RPMI8226 (cell line): ENCODE results near the gene TUBB2B.
"Not testable (repeated sequence)": the region's sequence is repeated elsewhere in the genome, so short reads cannot be mapped to it uniquely, and the experiment has no call there.

ENCODE experiments used
- DNase-seq: peaks from one replicate; pipeline ENCODE4 v3.0.0-alpha.2; 2015

TUBB2B gene

DNA sequence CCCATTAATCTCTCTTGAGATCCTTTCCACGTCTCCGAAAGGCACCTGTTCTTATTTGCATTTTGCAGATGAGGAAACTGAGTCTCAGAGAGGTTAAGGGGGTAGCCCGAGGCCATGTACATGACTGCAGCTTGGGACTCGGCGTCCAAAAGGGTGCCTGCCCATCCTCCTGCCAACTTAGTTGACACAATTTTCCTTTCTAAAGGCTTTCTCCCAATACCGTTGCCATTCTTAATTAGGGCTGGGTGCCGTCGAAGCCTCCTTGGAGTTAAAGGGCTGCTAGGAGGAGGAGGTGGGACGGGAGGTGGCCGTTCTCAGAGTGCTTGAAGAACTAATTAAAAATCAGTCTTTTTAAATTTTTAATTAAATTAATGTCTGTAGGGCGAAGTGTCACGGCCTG, 30.7 kb upstream of the TUBB2B start:
- DNase-seq: no peak

DNA sequence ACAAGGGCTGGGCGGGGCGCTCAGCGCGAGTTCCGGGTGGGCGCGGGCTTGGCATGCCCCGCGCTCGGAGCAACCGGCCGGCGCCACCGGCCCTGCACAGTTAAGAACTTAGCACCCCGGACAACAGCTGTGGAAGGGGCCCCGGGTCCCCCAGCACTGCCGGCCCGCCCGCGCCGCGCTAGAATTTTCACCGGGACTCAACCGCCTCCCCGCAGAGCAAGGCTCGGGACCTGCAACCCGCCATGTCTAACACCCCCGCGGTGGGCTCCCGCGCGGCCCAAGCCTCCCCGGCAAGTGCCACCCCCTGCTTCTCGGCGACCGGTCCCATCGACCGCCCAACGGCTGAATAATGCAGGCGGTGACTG, 26.1 kb upstream of the TUBB2B start:
- no peak for DNase-seq

DNA sequence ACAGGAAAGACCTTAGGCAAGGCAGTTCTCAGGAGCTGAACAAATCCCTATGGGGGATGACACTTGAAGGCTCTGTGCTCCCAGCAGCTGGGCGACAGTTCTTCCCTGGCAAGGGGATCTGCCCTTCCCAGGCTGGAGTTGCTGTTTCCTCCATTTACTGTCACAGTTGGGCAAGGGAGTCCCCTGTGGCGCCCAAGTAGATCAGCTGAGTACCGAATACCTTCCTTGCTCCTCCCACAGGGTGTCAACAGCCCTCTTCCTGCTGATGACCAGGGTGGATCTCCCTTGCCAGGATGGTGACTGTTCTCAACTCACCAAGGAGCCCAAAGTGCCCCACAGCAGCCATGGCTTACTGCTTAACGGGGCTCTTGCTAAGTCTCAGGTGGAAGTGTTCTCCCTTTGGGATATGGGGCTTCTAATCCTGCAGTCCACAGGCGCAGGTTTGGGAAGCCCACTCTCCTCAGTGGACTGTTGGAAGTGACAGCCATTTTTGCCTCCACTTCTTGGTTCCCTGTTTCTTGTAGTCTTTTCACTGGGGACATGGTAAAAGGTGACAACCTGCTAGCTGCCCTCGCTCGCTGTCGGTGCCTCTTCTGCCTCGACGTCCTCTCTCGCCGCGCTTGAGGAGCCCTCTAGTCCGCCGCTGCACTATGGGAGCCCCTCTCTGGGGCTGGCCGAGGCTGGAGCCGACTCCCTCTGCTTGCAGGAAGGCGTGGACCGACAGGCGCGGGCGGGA, 25.6 kb upstream of the TUBB2B start:
- no peak for DNase-seq

DNA sequence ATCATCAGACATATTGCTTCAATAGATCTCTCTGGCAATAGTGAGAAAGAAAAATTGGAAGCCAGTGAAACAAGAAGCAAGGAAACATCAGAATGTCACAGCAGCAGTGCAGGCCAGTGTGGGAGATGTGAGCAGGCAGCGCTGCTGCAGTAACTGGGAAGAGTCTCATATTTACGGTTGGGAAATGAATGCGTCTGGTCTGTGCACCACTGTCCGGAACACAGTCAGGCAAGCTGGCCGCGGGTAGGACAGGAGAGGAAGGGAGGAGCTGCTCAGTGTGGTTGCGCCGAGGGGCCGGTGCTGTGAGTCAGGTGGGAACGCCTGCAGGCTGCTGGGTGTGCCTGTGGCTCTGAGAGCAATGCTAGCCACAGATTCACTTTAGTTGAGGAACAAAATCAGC, 24.9 kb upstream of the TUBB2B start:
- no peak for DNase-seq

GRCh38 chr6:3251462-3252314, 24.2 kb upstream of the TUBB2B start:
- peak; percentile 89 for DNase-seq

DNA sequence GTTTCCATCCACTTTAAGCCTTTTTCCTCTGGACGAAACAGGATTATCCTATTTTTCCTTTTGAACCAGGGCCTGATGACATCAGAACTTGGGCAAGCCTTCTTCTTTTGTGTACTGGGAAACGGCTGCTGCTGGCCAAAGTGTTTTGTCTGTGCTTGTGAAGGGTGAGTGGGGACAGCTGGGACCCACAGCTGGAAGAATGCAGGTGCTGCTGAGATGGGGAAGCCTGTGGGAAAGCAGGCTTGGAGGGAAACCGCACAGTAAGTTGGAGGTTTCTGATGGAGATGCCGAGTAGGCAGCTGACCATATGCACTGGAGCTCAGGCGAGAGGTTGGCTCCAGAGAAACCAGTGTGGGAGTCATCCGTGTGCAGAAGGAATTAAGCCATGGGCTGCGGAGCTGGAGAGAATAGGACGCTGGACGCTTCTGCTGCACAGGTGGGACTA, 22.8 kb upstream of the TUBB2B start:
- DNase-seq: no peak

DNA sequence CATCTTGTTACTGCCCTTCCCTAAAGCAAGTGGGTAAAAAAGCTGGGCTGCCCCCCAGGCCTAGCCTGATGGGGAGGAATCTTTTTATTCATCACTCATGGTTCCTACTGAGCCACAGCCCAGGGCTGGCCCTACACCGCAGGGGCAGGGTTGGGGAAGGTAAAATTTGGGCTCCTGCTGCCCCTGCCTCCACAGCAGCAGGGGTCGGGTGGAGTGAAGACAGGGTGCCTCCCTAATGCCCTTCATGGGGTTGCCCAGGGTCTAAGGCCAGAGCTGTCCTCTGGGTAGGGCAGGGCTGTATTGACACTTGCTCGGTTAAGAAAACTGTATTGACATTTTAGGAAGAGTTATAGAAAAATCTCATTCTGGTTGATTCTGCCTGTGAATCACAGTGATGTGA, 22.4 kb upstream of the TUBB2B start:
- no peak for DNase-seq

GRCh38 chr6:3247255-3248146, 20.0 kb upstream of the TUBB2B start:
- DNase-seq: no peak

- DNase-seq: no peak
Measured at GRCh38 chr6:3245216-3245615, 17.8 kb upstream of the TUBB2B start.

DNA sequence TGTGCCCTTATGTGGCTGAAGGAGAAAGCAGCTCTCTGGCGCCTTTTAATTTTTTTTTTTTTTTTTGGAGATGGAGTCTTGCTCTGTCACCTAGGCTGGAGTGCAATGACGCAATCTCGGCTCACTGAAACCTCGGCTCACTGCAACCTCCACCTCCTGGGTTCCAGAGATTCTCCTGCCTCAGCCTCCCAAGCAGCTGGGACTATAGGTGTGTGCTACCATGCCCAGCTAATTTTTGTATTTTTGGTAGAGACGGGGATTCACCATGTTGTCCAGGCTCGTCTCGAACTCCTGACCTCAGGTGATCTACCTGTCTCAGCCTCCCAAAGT, 17.3 kb upstream of the TUBB2B start:
- DNase-seq: not testable (repeated sequence)

- DNase-seq: no peak
Measured at GRCh38 chr6:3244003-3244831, 16.8 kb upstream of the TUBB2B start.

DNA sequence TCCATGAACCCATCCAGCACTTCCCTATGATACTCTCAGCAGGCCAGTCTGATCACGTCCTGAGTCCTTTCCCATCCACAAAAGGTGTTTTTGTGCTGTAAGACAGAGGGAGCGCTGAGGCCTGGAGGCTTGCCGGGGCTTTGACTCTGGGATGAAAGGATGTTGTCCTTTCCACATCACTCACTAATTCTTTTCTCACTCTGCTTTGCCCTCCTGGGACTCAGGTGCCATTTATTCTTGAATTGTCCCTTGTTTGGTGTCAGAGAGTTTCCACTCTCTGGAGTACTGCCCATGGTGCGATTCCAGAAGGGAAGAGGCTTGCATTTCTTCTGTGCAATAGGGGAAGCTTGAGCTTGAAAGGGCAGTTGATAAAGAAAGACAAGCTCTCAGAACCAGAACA, 15.3 kb upstream of the TUBB2B start:
- no peak for DNase-seq

DNA sequence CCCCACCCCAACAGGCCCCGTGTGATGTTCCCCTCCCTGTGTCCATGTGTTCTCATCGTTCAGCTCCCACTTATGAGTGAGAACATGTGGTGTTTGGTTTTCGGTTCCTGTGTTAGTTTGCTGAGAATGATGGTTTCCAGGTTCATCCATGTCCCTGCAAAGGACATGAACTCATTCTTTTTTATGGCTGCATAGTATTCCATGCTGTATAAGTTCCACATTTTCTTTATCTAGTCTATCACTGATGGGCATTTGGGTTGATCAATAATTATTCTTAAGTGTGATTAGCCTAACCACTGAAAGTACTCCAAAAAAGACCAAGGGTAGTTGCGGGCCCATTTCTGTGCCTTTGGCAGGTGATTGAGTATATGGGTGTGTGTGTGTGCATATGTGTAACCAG, 14.3 kb upstream of the TUBB2B start:
- not testable (repeated sequence) for DNase-seq

DNA sequence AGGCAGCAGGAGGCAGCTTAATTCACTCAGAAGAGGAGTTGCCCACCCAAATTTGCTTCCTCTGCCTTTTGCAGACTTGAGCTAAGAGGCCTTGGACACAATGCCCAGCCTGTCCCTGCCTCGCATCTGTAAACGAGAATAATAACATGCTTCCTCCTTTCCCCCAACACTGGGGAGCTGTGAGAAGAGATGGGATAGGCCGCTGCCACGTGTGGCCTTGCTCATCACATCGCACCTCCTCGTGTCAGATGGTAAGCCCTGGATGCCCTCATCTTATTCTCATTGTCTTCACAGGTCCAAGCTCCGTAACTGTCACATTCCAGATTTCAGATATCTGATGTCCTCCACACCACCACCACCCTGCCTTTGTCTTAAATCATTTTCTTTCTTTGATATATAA, 13.1 kb upstream of the TUBB2B start:
- DNase-seq: no peak

GRCh38 chr6:3239110-3239830, 11.8 kb upstream of the TUBB2B start:
- DNase-seq: no peak

DNA sequence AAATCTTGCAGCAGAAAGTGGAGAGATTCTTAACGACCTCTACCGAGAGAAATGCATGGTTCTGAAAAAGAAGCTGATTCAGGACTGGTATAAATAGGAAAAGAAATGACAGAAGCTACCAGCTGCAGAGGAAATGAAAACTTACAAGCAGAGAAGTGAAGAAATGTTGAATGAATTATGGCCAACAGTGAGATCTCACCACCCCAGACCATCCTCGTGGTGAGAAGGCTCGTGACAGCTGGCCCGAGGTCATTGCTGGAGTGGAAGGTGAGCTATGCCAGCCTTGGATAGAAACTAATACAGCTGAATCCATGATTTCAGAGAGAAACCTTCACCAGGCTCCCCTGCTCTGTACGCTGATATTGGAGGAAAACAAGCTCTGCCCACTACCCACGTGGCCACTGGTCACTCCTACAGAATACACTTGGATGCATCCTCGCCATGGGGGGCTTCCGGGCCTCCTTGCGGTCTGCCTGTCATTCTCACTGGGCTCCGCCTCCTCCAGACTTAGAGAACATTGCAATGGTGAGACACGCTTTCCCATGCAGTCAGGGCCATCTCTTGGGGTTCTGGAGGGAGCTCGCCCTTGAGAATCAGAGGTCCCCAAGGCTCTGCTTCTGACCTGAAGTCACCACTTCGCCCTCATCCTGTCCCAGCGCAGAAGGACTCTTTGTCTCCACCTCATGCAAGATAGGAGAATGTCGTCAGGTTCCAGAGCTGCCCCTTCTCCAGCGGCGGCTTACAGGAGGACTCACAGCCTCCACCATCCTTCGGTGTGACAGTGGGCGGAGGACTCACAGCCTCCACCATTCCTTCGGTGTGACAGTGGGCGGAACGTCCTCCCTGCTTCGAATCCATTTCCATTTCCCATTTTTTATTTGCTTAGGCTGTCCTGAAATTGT, 10.6 kb upstream of the TUBB2B start:
- peak; percentile 86 for DNase-seq

- DNase-seq: peak; percentile 31
Measured at GRCh38 chr6:3236005-3236404, 8.6 kb upstream of the TUBB2B start.

GRCh38 chr6:3235486-3235885, 8.0 kb upstream of the TUBB2B start:
- DNase-seq: no peak

DNA sequence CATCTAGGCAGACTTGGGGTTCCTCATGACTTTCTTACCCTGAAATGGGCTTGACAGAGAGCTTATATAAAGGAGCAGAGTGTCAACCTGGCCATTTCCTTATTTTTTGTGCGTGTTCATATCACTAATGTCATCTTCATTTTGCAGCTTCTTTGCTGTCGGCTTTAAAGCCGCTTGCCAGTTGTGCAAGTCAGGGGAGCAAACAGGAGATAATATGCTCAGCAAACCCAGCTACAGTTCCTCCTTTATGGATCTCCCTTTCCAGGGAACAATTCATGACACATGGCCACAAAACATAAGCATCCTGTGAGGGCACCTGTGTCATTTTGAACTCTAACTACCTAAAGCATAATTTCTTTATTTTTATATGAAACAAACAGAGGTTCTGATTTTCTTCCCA, 6.5 kb upstream of the TUBB2B start:
- DNase-seq: no peak

- no peak for DNase-seq
Measured at GRCh38 chr6:3233321-3233720, 5.9 kb upstream of the TUBB2B start.
